Hematopoietic multipotent progenitor cell treated with erythropoietin and hydrocortisone succinate and interleukin-3 and kit ligand, for 17 days (in vitro differentiated cells): ENCODE data around the gene INTU.
"Not testable (repeated sequence)": the region's sequence is repeated elsewhere in the genome, so short reads cannot be mapped to it uniquely, and the experiment has no call there.

Experiments used
- DNase-seq: peaks from one replicate; pipeline ENCODE4 v3.0.0-alpha.2; 2015; ENCODE audit warnings: low spot score

INTU gene

GRCh38 chr4:127643791-127644190 is 11.0 kb downstream of the INTU start:
- DNase-seq: no peak

GRCh38 chr4:127648061-127648460 is 15.3 kb downstream of the INTU start:
- DNase-seq: no peak

- not testable (repeated sequence) for DNase-seq
Observed at GRCh38 chr4:127655590-127655989, 22.8 kb downstream of the INTU start.

- DNase-seq: no peak
Observed at GRCh38 chr4:127656047-127656680, 23.4 kb downstream of the INTU start.

GRCh38 chr4:127660284-127660885 is 27.6 kb downstream of the INTU start:
- no peak for DNase-seq

- DNase-seq: no peak
Observed at GRCh38 chr4:127667116-127667515, 34.4 kb downstream of the INTU start.

GRCh38 chr4:127667772-127668171 is 35.0 kb downstream of the INTU start:
- no peak for DNase-seq

GRCh38 chr4:127668770-127669169 is 36.0 kb downstream of the INTU start:
- no peak for DNase-seq

- no peak for DNase-seq
Observed at GRCh38 chr4:127669691-127670090, 36.9 kb downstream of the INTU start.

- no peak for DNase-seq
Observed at GRCh38 chr4:127672111-127672510, 39.4 kb downstream of the INTU start.

- no peak for DNase-seq
Observed at GRCh38 chr4:127685292-127685691, 52.5 kb downstream of the INTU start.

- no peak for DNase-seq
Observed at GRCh38 chr4:127686658-127687057, 53.9 kb downstream of the INTU start.

- DNase-seq: no peak
Observed at GRCh38 chr4:127687580-127687979, 54.8 kb downstream of the INTU start.

- DNase-seq: no peak
Observed at GRCh38 chr4:127698789-127699200, 66.0 kb downstream of the INTU start.

- DNase-seq: no peak
Observed at GRCh38 chr4:127708985-127709384, 76.2 kb downstream of the INTU start.

- no peak for DNase-seq
Observed at GRCh38 chr4:127709456-127709855, 76.7 kb downstream of the INTU start.

GRCh38 chr4:127730142-127730913 is 97.6 kb downstream of the INTU start, which contains the start of gene SLC25A31:
SLC25A31 (plus strand) TSS chr4:127730400; CDS start chr4:127730546, 146 bp downstream.
- DNase-seq: no peak

- DNase-seq: no peak
Observed at GRCh38 chr4:127731406-127731805, 98.6 kb downstream of the INTU start.

GRCh38 chr4:127732623-127733328 is 100.0 kb downstream of the INTU start:
- DNase-seq: no peak

- no peak for DNase-seq
Observed at GRCh38 chr4:127734976-127735375, 102.2 kb downstream of the INTU start.

GRCh38 chr4:127737295-127737694 is 104.5 kb downstream of the INTU start:
- DNase-seq: no peak

- DNase-seq: no peak
Observed at GRCh38 chr4:127741247-127741646, 108.5 kb downstream of the INTU start.

- no peak for DNase-seq
Observed at GRCh38 chr4:127747883-127748282, 115.1 kb downstream of the INTU start.
